Skin of body (tissue), 2 donors: ENCODE results near the gene ARRDC2. TPM values are rescaled to one million over a fixed set of nuclear protein-coding genes. Genes with fewer than 3 reads are reported as not detected.
"Not testable (repeated sequence)": the region's sequence is repeated elsewhere in the genome, so short reads cannot be mapped to it uniquely, and the experiment has no call there.

Experiments used
- DNase-seq: peaks from one replicate; lab custom pipeline; 2025; lab: John Stamatoyannopoulos, UW
- total RNA-seq: library from RNA; depleted of rRNA; stranded (reverse); fragments of >200 nt; gene quantifications from one replicate; pipeline ENCODE4 v1.2.3, GENCODE V29; 2014

ARRDC2 gene
- total RNA-seq, 1 donor from 2014 or later = 10.7 TPM

- DNase-seq = no peak
Measured at GRCh38 chr19:18016209-18016910, 8.4 kb downstream of the ARRDC2 start.

GRCh38 chr19:18017275-18018083, 9.5 kb downstream of the ARRDC2 start:
- DNase-seq = no peak

GRCh38 chr19:18020212-18021085, 12.5 kb downstream of the ARRDC2 start:
- no peak for DNase-seq

GRCh38 chr19:18021121-18021755, 13.3 kb downstream of the ARRDC2 start:
- DNase-seq = peak; percentile 20

GRCh38 chr19:18023622-18024251, 15.8 kb downstream of the ARRDC2 start:
- peak; percentile 65 for DNase-seq

GRCh38 chr19:18027151-18027550, 19.2 kb downstream of the ARRDC2 start:
- no peak for DNase-seq

GRCh38 chr19:18029617-18030338, 21.8 kb downstream of the ARRDC2 start:
- DNase-seq = peak; percentile 27

- DNase-seq = not testable (repeated sequence)
Measured at GRCh38 chr19:18031401-18031800, 23.4 kb downstream of the ARRDC2 start.

GRCh38 chr19:18032102-18032501, 24.1 kb downstream of the ARRDC2 start:
- not testable (repeated sequence) for DNase-seq

- peak; percentile 45 for DNase-seq
Measured at GRCh38 chr19:18041054-18041453, 33.1 kb downstream of the ARRDC2 start.

- DNase-seq = no peak
Measured at GRCh38 chr19:18043676-18044075, 35.7 kb downstream of the ARRDC2 start.

GRCh38 chr19:18044825-18045304, 36.9 kb downstream of the ARRDC2 start:
- no peak for DNase-seq

- DNase-seq = no peak
Measured at GRCh38 chr19:18045307-18046050, 37.5 kb downstream of the ARRDC2 start.

GRCh38 chr19:18046059-18046718, 38.2 kb downstream of the ARRDC2 start:
- no peak for DNase-seq

- DNase-seq = no peak
Measured at GRCh38 chr19:18049385-18049784, 41.4 kb downstream of the ARRDC2 start.

- DNase-seq = no peak
Measured at GRCh38 chr19:18051887-18052286, 43.9 kb downstream of the ARRDC2 start.

- peak; percentile 76 for DNase-seq
Measured at GRCh38 chr19:18053576-18054219, 45.7 kb downstream of the ARRDC2 start.

- no peak for DNase-seq
Measured at GRCh38 chr19:18055967-18056366, 48.0 kb downstream of the ARRDC2 start.
